GM12878 (cell line): ENCODE data around the gene XIRP1.

Experiments
- JUND ChIP-seq: IDR thresholded peaks from 2 replicates; pipeline ENCODE4 v1.6.1; 2012; ENCODE audit warnings: low read depth, mild to moderate bottlenecking, low read length, improper control_type of control experiment, moderate library complexity
- TF ChIP-seq, protein P1 (sequence below), 3 experiments: IDR thresholded peaks in 2 of 3; conservative IDR thresholded peaks in 1 of 3; 2 replicates each; pipeline ENCODE4 v1.5.1; 2011; ENCODE audit warnings: low read depth in 3 of 3, low read length in 3 of 3, mild to moderate bottlenecking in 3 of 3, control low read depth in 2 of 3, moderate library complexity in 2 of 3, inconsistent platforms in 1 of 3, mixed read lengths in 1 of 3; ENCODE audit not compliant: control insufficient read depth in 2 of 3, insufficient read depth in 1 of 3; ENCODE audit errors: extremely low read depth in 1 of 3

DNA sequence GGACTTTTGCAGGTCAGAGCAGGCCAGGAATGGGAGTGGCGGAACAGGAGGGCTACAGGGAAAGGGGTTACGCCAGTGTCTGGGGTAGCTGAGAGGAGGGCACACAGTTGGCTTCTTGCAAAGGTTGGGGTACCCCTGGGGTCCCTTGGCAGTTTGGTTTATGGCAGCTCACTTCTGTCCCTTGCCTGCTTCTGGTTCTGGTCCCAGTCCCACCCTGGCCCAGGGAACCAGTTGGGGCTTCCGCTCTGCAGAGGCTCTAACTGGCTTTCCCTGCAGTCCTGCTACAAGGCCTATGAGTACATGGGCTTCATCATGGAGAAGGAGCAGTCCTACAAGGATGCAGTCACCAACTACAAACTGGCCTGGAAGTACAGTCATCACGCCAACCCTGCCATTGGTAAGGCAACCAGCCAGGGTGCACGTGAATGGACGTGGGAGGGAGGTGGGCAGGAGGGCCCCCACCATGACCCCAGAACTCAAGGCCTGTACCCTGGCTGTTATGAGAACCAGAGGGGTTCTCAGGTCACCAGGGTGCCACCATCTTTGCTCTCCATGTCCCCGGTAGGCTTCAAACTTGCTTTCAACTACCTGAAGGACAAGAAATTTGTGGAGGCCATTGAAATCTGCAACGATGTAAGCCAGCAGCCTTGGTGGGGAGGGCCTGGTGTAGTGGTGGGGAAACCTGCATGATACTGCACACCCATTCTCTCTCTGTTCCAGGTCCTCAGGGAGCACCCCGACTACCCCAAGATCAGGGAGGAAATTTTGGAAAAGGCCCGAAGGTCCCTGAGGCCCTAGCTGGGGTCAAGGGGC, 54.2 kb downstream of the XIRP1 start:
- TF ChIP-seq, protein P1, sequence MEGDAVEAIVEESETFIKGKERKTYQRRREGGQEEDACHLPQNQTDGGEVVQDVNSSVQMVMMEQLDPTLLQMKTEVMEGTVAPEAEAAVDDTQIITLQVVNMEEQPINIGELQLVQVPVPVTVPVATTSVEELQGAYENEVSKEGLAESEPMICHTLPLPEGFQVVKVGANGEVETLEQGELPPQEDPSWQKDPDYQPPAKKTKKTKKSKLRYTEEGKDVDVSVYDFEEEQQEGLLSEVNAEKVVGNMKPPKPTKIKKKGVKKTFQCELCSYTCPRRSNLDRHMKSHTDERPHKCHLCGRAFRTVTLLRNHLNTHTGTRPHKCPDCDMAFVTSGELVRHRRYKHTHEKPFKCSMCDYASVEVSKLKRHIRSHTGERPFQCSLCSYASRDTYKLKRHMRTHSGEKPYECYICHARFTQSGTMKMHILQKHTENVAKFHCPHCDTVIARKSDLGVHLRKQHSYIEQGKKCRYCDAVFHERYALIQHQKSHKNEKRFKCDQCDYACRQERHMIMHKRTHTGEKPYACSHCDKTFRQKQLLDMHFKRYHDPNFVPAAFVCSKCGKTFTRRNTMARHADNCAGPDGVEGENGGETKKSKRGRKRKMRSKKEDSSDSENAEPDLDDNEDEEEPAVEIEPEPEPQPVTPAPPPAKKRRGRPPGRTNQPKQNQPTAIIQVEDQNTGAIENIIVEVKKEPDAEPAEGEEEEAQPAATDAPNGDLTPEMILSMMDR (IDR thresholded peaks at IDR 0.05 in 2 of 3, conservative IDR thresholded peaks at IDR 0.05 in 1 of 3; ENCODE audit: control insufficient read depth in 2 of 3, extremely low read depth in 1 of 3, insufficient read depth in 1 of 3, low read depth in 3 of 3, low read length in 3 of 3), result no peak
- no peak for TF ChIP-seq JUND
